Heart right ventricle (tissue), 16 donors: ENCODE measurements around the gene TNFRSF4. TPM values are rescaled to one million over a fixed set of nuclear protein-coding genes. Genes with fewer than 3 reads are reported as not detected.
A peak's percentile ranks its signal among the peaks of the same experiment; 100 is the strongest.

Source experiments
- ATAC-seq, 8 donors: fragments of 200-7000 bp; cut with Tn5 transposase; one replicate each; pipeline ENCODE4 v1.9.1; 2020; ENCODE audit warnings: mild to moderate bottlenecking in 8 of 8, moderate library complexity in 8 of 8, moderate number of reproducible peaks in 1 of 8
- DNase-seq, 2 donors: peaks; one replicate each; pipeline ENCODE4 v3.0.0-alpha.2; 2020
- H3K27ac ChIP-seq, 10 donors: fragments of 200-600 bp; sonication (generic) in 2 of 10; one replicate each; pipeline versions ENCODE4 v1.5.0 to v1.8.0; 2020 to 2022; ENCODE audit warnings: mild to moderate bottlenecking in 3 of 10
- H3K27me3 ChIP-seq, 7 donors: fragments of 200-600 bp; one replicate each; pipeline ENCODE4 v1.8.0; 2021 to 2022; ENCODE audit warnings: mild to moderate bottlenecking in 2 of 7
- H3K36me3 ChIP-seq, 9 donors: fragments of 200-600 bp; sonication (generic) in 1 of 9; one replicate each; pipeline versions ENCODE4 v1.5.0 to v1.8.0; 2020 to 2022; ENCODE audit warnings: mild to moderate bottlenecking in 2 of 9
- H3K4me1 ChIP-seq, 9 donors: fragments of 200-600 bp; sonication (generic) in 1 of 9; one replicate each; pipeline versions ENCODE4 v1.5.0 to v1.8.0; 2020 to 2022; ENCODE audit warnings: mild to moderate bottlenecking in 4 of 9
- H3K4me3 ChIP-seq, 10 donors: fragments of 200-600 bp; sonication (generic) in 2 of 10; one replicate each; pipeline versions ENCODE4 v1.5.0 to v1.8.0; 2020 to 2022; ENCODE audit warnings: mild to moderate bottlenecking in 7 of 10, moderate library complexity in 2 of 10
- H3K9me3 ChIP-seq, 11 donors: fragments of 200-600 bp in 10 of 11; sonication (generic) in 2 of 11; one replicate each; pipeline versions ENCODE4 v1.5.0 to v1.8.0; 2013 to 2022; ENCODE audit warnings: mild to moderate bottlenecking in 2 of 11, control low read depth in 1 of 11, moderate library complexity in 1 of 11
- WGBS, 2 donors: extraction: QIAGEN DNeasy Blood & Tissue Kit; methylation state at CpG; one replicate each; pipeline ENCODE4 v1.1.7; 2013; ENCODE audit warnings: inconsistent platforms in 1 of 2; 5-methylcytosine and 5-hydroxymethylcytosine counted together
- intact Hi-C, 10 donors: fragments of 100-400 bp; cut with DNase I; formaldehyde crosslinking; loops; one replicate each; pipeline versions ENCODE4 v1.11.1 to v1.14.2; 2022
- polyA plus RNA-seq, 2 donors: library from polyadenylated mRNA; stranded (reverse); fragments of 200-250 nt; gene quantifications; one replicate each; pipeline ENCODE4 v1.2.3, GENCODE V29; 2013
- total RNA-seq, 10 donors: library from RNA; stranded (reverse); fragmentation: NEBNext Ultra II Directional in 3 of 10; extraction: Animal tissue kit (Norgen Biotek cat#: 25700) in 3 of 10; gene quantifications; one replicate each; pipeline versions ENCODE4 v1.2.1 to v1.2.4, GENCODE V29; 2021 to 2023
- TF ChIP-seq, protein P1 (sequence below), 9 donors: fragments of 200-600 bp; sonication (generic) in 2 of 9; IDR thresholded peaks; one replicate each; pipeline versions ENCODE4 v1.5.0 to v1.8.0; 2021 to 2022; ENCODE audit warnings: antibody characterized with exemption in 9 of 9, mild to moderate bottlenecking in 5 of 9, moderate library complexity in 1 of 9
- donor health status: Arrhythmogenic right ventricular cardiomyopathy.
- donor health status: ischemic (EF 13 %, LVEDD 7.1; RV severe dilation, severe dysfunction).
- donor health status: healthy with polysubstance abuse.
- donor health status: DM: no; HTN: yes; CAD: no.
- donor health status: DM: no; HTN: no; CAD: no.
- donor health status: ischemic (EF 25% LVEDD 6.9; RV normal size, moderate dysfunction).
- donor health status: ischemic (EF 25% LVEDD 5.7; RV mildly dilated, moderate dysfunction).
- donor health status: healthy.
- donor health status: DM: yes; HTN: yes; CAD: no.
- donor health status: Ischemic cardiomyopathy.
- donor health status: ischemic (EF 35%, LVEDD 5.7; RV mildly dilated, moderate dysfunction).
- donor health status: nonischemic (EF 11% LVEDD 7.7; RV severe dilation, severe dysfunction).
- donor health status: DM: yes; HTN: yes; CAD: no.
- donor health status: PGD.
- donor health status: ischemic (EF 29% LVEDD 5.4; RV normal size, mild dysfunction).
- donor health status: nonischemic (EF 23%, LVEDD 6.1; RV moderate dilation, normal function).

TNFRSF4 gene
- total and polyA plus RNA-seq, 12 donors: 0.52 to 24.8 (median 5.0) TPM

DNA sequence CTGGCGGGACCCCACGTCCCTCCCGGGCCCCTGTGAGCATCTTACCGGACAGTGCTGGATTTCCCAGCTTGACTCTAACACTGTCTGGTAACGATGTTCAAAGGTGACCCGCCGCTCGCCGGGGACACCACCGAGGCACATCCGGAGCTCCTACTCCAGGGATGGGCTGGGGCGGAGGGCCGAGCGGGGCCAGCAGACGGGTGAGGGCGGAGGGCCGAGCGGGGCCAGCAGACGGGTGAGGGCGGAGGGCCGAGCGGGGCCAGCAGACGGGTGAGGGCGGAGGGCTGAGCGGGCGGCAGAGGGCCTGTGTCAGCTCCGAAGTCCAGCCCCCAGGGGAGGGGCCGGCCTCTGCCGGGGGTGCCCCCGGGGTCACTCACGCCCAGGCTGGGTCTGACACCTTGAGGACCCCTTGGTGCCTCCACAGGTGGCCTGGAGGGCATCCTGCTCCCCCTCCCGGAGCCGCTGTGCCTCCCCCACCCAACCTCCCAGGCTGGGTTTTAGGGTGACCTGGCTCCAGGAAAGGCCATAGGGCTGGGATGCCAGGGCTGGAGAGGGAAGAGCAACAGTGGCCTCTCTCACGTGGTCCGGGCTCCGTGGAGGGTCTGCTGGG lies 46.0 kb downstream of the TNFRSF4 start:
- Histone ChIP-seq H3K9me3 (no peaks in the 10 kb centered on the region), H3K4me3 (no peak overlapping the region), H3K4me1 (peaks cover 0 to 6% (median 0%) of the 10 kb centered on the region in 9 donors), H3K27ac (no peak overlapping the region), H3K36me3 (no peaks in the 10 kb centered on the region), H3K27me3 (peaks cover 5 to 99% (median 92%) of the 10 kb centered on the region in 7 donors)
- no peak for DNase-seq
- intact Hi-C loops: no loop called here
- TF ChIP-seq, protein P1, sequence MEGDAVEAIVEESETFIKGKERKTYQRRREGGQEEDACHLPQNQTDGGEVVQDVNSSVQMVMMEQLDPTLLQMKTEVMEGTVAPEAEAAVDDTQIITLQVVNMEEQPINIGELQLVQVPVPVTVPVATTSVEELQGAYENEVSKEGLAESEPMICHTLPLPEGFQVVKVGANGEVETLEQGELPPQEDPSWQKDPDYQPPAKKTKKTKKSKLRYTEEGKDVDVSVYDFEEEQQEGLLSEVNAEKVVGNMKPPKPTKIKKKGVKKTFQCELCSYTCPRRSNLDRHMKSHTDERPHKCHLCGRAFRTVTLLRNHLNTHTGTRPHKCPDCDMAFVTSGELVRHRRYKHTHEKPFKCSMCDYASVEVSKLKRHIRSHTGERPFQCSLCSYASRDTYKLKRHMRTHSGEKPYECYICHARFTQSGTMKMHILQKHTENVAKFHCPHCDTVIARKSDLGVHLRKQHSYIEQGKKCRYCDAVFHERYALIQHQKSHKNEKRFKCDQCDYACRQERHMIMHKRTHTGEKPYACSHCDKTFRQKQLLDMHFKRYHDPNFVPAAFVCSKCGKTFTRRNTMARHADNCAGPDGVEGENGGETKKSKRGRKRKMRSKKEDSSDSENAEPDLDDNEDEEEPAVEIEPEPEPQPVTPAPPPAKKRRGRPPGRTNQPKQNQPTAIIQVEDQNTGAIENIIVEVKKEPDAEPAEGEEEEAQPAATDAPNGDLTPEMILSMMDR (IDR thresholded peaks at IDR 0.05): no peak
- ATAC-seq: no peak
- WGBS, 2 donors: 82% methylated on average over 31 to 36 of the region's 36 CpGs

DNA sequence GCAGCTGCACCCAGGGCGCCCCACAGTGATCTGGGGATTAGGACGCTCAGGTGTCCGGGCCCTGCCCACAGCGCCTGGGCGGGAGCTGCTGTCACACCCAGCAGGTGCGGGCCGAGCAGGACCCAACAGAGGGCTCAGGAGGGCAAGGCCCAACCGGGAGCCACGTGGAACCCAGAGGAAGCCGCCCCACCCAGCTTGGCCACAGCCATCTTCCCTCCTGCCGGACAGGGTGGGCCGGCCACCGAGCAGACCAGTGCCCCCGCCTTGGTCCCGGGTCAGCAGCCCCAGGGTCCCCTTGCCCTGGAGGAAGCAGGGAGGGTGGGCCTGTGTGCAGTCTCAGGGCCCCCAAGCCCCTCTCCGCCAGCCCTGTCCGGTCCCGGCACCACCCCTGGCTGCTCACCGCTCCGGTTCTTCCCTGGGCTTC lies 46.5 kb downstream of the TNFRSF4 start:
- Histone ChIP-seq H3K4me3 (no peak overlapping the region), H3K27ac (no peak overlapping the region), H3K4me1 (peaks cover 0 to 6% (median 0%) of the 10 kb centered on the region in 9 donors), H3K27me3 (peaks cover 3 to 99% (median 94%) of the 10 kb centered on the region in 7 donors), H3K9me3 (no peaks in the 10 kb centered on the region), H3K36me3 (no peaks in the 10 kb centered on the region)
- TF ChIP-seq, protein P1 (IDR thresholded peaks at IDR 0.05): no peak
- ATAC-seq (peak in 2 of 8 donors; percentile 9 to 19), DNase-seq (peak in 1 of 2 donors; percentile 6)
- intact Hi-C loops: no loop called here
- 76 to 77% methylated on average over 20 of the region's 20 CpGs for WGBS, 2 donors

DNA sequence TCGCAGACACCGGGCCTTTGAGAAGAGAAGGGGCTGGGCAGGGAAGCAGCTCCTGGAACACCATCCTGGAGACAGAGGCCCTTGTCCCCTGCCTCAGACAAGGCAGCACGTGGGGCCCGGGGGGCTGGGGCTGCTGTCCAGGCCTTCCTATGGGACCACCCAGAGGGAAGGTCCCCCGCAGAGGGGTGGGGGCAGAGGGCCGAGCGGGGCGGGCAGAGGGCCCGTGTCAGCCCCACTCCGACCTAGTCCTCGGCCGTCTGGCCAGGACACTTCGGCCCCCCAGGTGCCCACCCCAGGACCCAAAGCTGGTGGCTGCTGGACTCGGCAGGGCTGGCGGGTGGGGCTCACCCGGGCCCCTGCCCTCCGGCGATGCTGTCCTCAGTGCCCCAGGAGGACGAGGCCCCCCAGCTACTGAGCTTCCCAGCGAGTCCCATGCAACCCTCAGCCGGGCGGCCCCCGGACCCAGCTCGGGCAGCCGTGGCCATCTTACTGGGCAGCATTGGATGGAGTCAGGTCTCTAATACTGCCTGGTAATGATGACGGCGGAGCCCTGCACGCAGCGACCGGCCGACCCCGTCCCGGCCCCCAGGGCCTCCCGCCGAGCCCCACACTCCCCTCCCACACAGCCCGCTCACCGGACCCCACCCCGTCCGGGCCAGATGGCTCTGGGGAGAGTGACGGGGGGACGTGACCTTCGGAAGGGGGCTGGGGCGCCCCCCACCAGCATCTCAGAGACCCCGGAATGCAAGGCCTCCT lies 47.1 kb downstream of the TNFRSF4 start:
- H3K4me3 ChIP-seq: no peak overlapping the region
- H3K27me3 ChIP-seq: peaks cover 3 to 99% (median 94%) of the 10 kb centered on the region in 7 donors
- DNase-seq (peak in 1 of 2 donors; percentile 10), ATAC-seq (no peak)
- no peaks in the 10 kb centered on the region for H3K9me3 ChIP-seq
- TF ChIP-seq, protein P1 (IDR thresholded peaks at IDR 0.05): no peak
- no peaks in the 10 kb centered on the region for H3K36me3 ChIP-seq
- H3K27ac ChIP-seq: no peak overlapping the region
- intact Hi-C loops: no loop called here
- WGBS, 2 donors: 71 to 77% methylated on average over 43 to 44 of the region's 44 CpGs
- H3K4me1 ChIP-seq: peaks cover 0 to 6% (median 0%) of the 10 kb centered on the region in 9 donors

DNA sequence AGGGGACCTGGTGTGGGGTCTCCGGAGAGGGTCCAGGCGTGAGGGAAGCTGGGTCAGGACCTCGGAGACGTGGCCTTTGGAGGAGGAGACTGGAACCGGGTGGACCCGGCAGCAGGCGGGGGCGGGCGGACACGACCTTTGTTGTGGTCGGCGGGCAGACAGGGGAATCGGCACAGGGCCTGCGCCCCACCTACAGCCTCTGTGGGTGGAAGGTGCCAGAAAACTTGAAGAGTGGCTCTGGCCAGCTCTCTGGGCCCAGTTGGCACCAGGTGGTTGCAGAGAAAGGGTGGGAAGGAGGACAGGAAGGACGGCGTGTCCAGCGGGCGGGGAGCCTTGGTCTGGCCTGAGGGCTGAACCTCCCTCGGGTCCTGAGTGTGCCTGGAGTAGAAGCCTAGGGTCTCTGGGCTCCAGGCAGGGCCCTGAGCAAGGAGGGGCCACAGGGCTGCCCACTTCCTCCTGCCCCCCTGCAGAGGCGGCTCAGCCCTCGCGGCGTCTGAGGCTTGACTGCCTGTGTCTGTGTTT lies 48.0 kb downstream of the TNFRSF4 start:
- H3K36me3 ChIP-seq: no peaks in the 10 kb centered on the region
- no peak overlapping the region for H3K27ac ChIP-seq
- intact Hi-C loops: no loop called here
- peaks cover 0 to 6% (median 0%) of the 10 kb centered on the region in 9 donors for H3K4me1 ChIP-seq
- no peaks in the 10 kb centered on the region for H3K9me3 ChIP-seq
- no peak for DNase-seq
- no peak overlapping the region for H3K4me3 ChIP-seq
- 54 to 61% methylated on average over 23 of the region's 23 CpGs for WGBS, 2 donors
- no peak for ATAC-seq
- H3K27me3 ChIP-seq: peaks cover 3 to 97% (median 87%) of the 10 kb centered on the region in 7 donors
- TF ChIP-seq, protein P1 (IDR thresholded peaks at IDR 0.05): no peak
